Raji (cell line): ENCODE results near the gene KIAA0232.
A peak's percentile ranks its signal among the peaks of the same experiment; 100 is the strongest.

Experiments
- POLR2A ChIP-seq: IDR thresholded peaks from 2 replicates; pipeline ENCODE4 v1.6.1; 2011; ENCODE audit warnings: low read depth, low read length, control low read depth; ENCODE audit not compliant: insufficient read depth

The KIAA0232 gene

GRCh38 chr4:6902318-6903042 lies 120.0 kb downstream of the KIAA0232 start:
- no peak for TF ChIP-seq POLR2A

GRCh38 chr4:6905516-6906445 lies 123.3 kb downstream of the KIAA0232 start:
- TF ChIP-seq POLR2A = no peak

- TF ChIP-seq POLR2A = no peak
These were observed 125.2 kb downstream of the KIAA0232 start for GRCh38 chr4:6907658-6908191.

- TF ChIP-seq POLR2A = no peak
These were observed 126.0 kb downstream of the KIAA0232 start for GRCh38 chr4:6908432-6909112.

- peak; percentile 85 for TF ChIP-seq POLR2A
These were observed 126.8 kb downstream of the KIAA0232 start, which contains the start of gene TBC1D14 for GRCh38 chr4:6909113-6909969. TSS of gene TBC1D14 (plus strand) at chr4:6909826. CDS start at chr4:6923390, 13,564 bp downstream.

GRCh38 chr4:6909970-6910339 lies 127.4 kb downstream of the KIAA0232 start:
- TF ChIP-seq POLR2A = no peak

- TF ChIP-seq POLR2A = no peak
These were observed 127.9 kb downstream of the KIAA0232 start for GRCh38 chr4:6910340-6910959.

- TF ChIP-seq POLR2A = no peak
These were observed 128.7 kb downstream of the KIAA0232 start for GRCh38 chr4:6910960-6911874.

GRCh38 chr4:6912441-6912840 lies 129.9 kb downstream of the KIAA0232 start:
- no peak for TF ChIP-seq POLR2A

GRCh38 chr4:6913350-6913905 lies 130.9 kb downstream of the KIAA0232 start:
- no peak for TF ChIP-seq POLR2A

- TF ChIP-seq POLR2A = no peak
These were observed 131.9 kb downstream of the KIAA0232 start for GRCh38 chr4:6914448-6914847.
